NB4 (cell line): ENCODE results near the gene ANKH.

Experiments
- DNase-seq: peaks from one replicate; pipeline ENCODE4 v3.0.0; 2010; ENCODE audit warnings: low read depth
- H3K4me3 ChIP-seq: one replicate; pipeline ENCODE4 v1.5.1; 2011; ENCODE audit warnings: mild to moderate bottlenecking, low read depth, low read length, moderate library complexity
- MYC ChIP-seq: IDR thresholded peaks from 2 replicates; pipeline ENCODE4 v1.6.1; 2011; ENCODE audit warnings: low read depth, low read length
- POLR2A ChIP-seq: IDR thresholded peaks from 2 replicates; pipeline ENCODE4 v1.6.1; 2011; ENCODE audit warnings: mild to moderate bottlenecking; ENCODE audit not compliant: insufficient read length; ENCODE audit errors: extremely low read depth
- TF ChIP-seq, protein P1 (sequence below): IDR thresholded peaks from one replicate; pipeline ENCODE4 v1.5.1; 2012; ENCODE audit warnings: low read depth, low read length
- TF ChIP-seq, protein P2 (sequence below): IDR thresholded peaks from 2 replicates; pipeline ENCODE4 v1.6.1; 2011; ENCODE audit warnings: low read depth, low read length

ANKH gene

DNA sequence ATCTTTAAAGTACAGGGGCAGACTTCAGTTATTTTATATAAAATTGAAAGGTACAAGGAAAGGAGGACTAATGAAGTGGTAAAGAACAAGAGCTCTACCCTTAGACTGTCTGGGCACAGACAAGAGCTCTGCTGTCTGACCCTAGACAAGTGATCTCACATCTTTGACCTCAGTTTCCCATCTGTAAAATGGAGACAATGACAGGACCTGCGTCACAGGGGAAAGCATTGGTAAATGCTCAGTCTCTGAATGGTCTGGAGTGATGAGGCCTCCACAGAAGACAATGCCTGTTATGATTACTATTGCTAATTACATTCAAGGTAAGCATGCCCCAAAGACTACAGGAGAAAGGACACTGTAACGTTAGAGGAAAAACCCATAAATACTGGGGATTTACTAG, 37.5 kb downstream of the ANKH start:
- TF ChIP-seq, protein P1, sequence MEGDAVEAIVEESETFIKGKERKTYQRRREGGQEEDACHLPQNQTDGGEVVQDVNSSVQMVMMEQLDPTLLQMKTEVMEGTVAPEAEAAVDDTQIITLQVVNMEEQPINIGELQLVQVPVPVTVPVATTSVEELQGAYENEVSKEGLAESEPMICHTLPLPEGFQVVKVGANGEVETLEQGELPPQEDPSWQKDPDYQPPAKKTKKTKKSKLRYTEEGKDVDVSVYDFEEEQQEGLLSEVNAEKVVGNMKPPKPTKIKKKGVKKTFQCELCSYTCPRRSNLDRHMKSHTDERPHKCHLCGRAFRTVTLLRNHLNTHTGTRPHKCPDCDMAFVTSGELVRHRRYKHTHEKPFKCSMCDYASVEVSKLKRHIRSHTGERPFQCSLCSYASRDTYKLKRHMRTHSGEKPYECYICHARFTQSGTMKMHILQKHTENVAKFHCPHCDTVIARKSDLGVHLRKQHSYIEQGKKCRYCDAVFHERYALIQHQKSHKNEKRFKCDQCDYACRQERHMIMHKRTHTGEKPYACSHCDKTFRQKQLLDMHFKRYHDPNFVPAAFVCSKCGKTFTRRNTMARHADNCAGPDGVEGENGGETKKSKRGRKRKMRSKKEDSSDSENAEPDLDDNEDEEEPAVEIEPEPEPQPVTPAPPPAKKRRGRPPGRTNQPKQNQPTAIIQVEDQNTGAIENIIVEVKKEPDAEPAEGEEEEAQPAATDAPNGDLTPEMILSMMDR: no peak
- TF ChIP-seq POLR2A (no peak), MYC (no peak)
- TF ChIP-seq, protein P2, sequence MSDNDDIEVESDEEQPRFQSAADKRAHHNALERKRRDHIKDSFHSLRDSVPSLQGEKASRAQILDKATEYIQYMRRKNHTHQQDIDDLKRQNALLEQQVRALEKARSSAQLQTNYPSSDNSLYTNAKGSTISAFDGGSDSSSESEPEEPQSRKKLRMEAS: no peak
- no peak for DNase-seq

DNA sequence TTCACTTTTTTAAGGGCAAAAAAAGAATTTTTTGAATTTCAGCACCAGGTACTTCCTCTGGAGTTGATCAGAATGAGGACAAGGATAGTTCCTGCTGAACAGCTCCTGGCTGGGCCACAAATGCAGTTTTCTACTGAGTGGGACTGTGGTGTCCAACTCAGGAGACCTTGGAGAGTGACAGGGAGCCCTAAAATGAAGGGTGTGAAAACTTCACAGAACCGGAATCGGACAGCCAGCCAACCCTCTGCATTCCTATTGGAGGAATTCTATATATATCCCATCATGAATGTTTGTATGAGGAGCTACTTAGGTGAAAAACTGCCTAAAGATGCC, 40.6 kb downstream of the ANKH start:
- no peak for DNase-seq
- no peak for TF ChIP-seq POLR2A
- no peak for TF ChIP-seq MYC
- TF ChIP-seq, protein P2: no peak
- TF ChIP-seq, protein P1: no peak
- no peak overlapping the region for H3K4me3 ChIP-seq

More for the DNA sequence above, 37.5 kb downstream of the ANKH start:
- H3K4me3 ChIP-seq: no peak overlapping the region

DNA sequence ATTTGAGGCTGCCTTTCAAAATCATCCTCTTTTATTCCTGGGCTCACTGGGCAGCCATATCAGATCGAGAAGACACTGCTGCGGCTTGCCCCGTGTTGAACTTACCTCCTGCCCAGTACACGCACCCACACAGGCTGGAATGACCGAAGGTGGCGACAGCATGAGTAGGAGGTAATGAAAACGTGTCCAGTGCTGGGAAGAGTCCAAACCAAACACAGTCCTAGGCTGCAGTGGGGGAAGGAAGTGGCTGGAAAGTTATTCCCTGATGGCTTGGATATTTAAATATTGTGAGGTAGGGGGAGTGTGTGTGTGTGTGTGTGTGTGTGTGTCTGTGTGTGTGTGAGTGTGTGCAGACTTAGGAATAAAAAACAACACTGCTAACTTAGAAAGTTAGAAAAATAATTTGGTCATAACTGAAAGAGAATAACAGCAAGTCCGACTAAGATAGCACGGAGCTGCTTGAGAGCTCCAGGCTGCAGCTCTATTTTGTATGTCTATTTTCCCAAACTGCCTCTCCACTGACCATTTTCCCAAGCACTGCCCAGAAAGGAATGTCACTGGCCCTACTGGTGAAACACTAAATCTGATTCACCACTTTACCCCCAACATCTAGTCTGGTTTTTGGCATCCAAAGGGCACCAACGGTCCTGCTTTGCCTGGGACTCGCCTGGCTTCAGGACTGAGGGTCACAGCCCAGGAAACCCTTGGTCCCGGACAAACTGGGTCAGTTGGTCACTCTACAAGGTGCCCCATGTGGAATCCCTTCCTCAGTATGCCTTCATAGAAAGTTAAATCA, 41.2 kb downstream of the ANKH start:
- no peak for DNase-seq
- TF ChIP-seq, protein P1: no peak
- TF ChIP-seq, protein P2: no peak
- TF ChIP-seq POLR2A: no peak
- TF ChIP-seq MYC: no peak
- no peak overlapping the region for H3K4me3 ChIP-seq

DNA sequence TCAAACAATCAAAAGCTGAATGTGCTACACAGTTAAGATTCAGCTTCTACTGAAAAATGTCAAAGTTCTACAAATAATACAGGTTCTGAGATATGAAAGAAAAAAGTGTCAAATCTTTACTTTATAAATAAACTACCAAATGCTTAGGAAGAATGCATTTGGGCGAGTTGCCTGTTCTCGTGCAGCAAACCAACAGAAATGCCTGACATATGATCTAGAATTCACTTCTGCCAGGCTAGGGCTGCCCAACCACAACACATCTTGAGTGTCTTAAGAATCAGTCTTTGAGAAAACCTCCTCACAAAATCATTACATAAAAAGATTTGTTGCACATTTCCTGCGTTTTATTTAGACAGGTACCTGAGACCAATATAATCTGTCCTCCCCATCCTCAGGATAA, 42.2 kb downstream of the ANKH start:
- no peak for DNase-seq
- TF ChIP-seq MYC: no peak
- TF ChIP-seq POLR2A: no peak
- TF ChIP-seq, protein P2: no peak
- TF ChIP-seq, protein P1: no peak
- H3K4me3 ChIP-seq: no peak overlapping the region

DNA sequence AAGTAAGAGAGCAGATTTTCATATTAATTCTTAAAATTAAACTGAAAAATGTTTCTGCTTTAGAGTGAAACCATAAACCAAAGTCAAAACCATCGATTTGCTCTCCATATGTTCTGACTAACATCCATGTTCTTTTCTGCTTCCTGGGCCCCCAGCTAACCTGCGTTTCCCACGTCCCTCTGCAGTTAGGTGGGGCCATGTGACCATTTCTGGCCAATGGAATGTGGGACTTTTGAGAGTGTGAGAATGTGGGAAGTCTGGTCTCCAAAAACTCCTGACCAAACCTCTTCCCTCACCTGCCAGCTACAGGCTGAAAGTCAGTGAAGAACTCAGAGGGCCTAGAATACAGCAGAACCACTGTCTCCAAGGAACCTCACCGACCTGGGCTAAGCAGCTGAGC, 44.9 kb downstream of the ANKH start:
- H3K4me3 ChIP-seq: no peak overlapping the region
- TF ChIP-seq, protein P1: no peak
- TF ChIP-seq, protein P2: no peak
- TF ChIP-seq MYC (no peak), POLR2A (no peak)
- no peak for DNase-seq
